NB4 (cell line): Measurements from ENCODE around the gene ASXL1.

Experiments used
- CTCF ChIP-seq: IDR thresholded peaks from one replicate; pipeline ENCODE4 v1.5.1; 2012; ENCODE audit warnings: low read depth, low read length
- MAX ChIP-seq: IDR thresholded peaks from 2 replicates; pipeline ENCODE4 v1.6.1; 2011; ENCODE audit warnings: low read depth, low read length
- POLR2A ChIP-seq: IDR thresholded peaks from 2 replicates; pipeline ENCODE4 v1.6.1; 2011; ENCODE audit warnings: mild to moderate bottlenecking; ENCODE audit not compliant: insufficient read length; ENCODE audit errors: extremely low read depth

GRCh38 chr20:32483351-32484224 is 125.5 kb downstream of the ASXL1 start:
- TF ChIP-seq CTCF, result no peak
- peak; percentile 36 for TF ChIP-seq POLR2A
- no peak for TF ChIP-seq MAX
